K562 (cell line): ENCODE data around the gene GCHFR. TPM values are rescaled to one million over a fixed set of nuclear protein-coding genes. Genes with fewer than 3 reads are reported as not detected.

Experiments
- C11orf30 ChIP-seq: fragments of 450-650 bp; IDR thresholded peaks from 2 replicates; pipeline ENCODE4 v1.6.1; 2016; ENCODE audit warnings: low read depth, mild to moderate bottlenecking
- CBX8 ChIP-seq: fragments of 200-600 bp; sonication (generic); IDR thresholded peaks from 2 replicates; pipeline ENCODE4 v1.6.1; 2012; ENCODE audit warnings: borderline replicate concordance, mixed run types, low read depth, mild to moderate bottlenecking, moderate library complexity, mixed read lengths, low read length, control low read depth, inconsistent platforms; ENCODE audit not compliant: poor library complexity, severe bottlenecking; ENCODE audit errors: extremely low read depth
- EP300 ChIP-seq: IDR thresholded peaks from 2 replicates; pipeline ENCODE4 v1.6.1; 2012; ENCODE audit warnings: low read length, improper control_type of control experiment
- FUS ChIP-seq: fragments of 200-400 bp; formaldehyde crosslinking; optimal IDR thresholded peaks from 2 replicates; pipeline ENCODE3; 2017; ENCODE audit warnings: low read depth, low read length
- HDAC3 ChIP-seq: fragments of 450-650 bp; IDR thresholded peaks from 2 replicates; pipeline ENCODE4 v1.6.1; 2018; ENCODE audit warnings: borderline replicate concordance, mild to moderate bottlenecking, moderate library complexity; ENCODE audit not compliant: partially characterized antibody
- KLF10 ChIP-seq: fragments of 250-450 bp; sonication (Bioruptor Pico); IDR thresholded peaks from 2 replicates; pipeline ENCODE4 v1.6.1; 2021; ENCODE audit warnings: matching md5 sums
- NELFE ChIP-seq: IDR thresholded peaks from 2 replicates; pipeline ENCODE4 v1.6.1; 2011; ENCODE audit warnings: mild to moderate bottlenecking; ENCODE audit not compliant: insufficient read depth, insufficient read length
- RBM25 ChIP-seq: fragments of 200-400 bp; formaldehyde crosslinking; IDR thresholded peaks from 2 replicates; pipeline ENCODE4 v1.6.1; 2018; ENCODE audit warnings: low read length, low read depth, moderate library complexity; ENCODE audit not compliant: severe bottlenecking
- SRSF3 ChIP-seq: fragments of 200-400 bp; formaldehyde crosslinking; IDR thresholded peaks from 2 replicates; pipeline ENCODE4 v1.6.1; 2016; ENCODE audit warnings: mild to moderate bottlenecking, low read length, moderate library complexity; ENCODE audit not compliant: insufficient read depth
- SUPT5H ChIP-seq: fragments of 450-650 bp; IDR thresholded peaks from 2 replicates; pipeline ENCODE4 v1.6.1; 2016
- TCF7 ChIP-seq: sonication (generic); IDR thresholded peaks from 2 replicates; pipeline ENCODE4 v1.6.1; 2016; ENCODE audit warnings: antibody characterized with exemption, borderline replicate concordance
- TFAM ChIP-seq: fragments of 250-450 bp; sonication (Bioruptor Pico); conservative IDR thresholded peaks from 2 replicates; pipeline ENCODE4 v1.5.0; 2021; ENCODE audit warnings: mild to moderate bottlenecking, moderate library complexity
- polyA plus RNA-seq, 8 experiments: library from polyadenylated mRNA; depleted of rRNA in 4 of 8; stranded (reverse) in 5 of 8; unstranded in 3 of 8; fragments of >200 nt; fragmentation: Nextera tagmentation in 2 of 8; fragmentation: Illumina TruSeq in 1 of 8; extraction: Ambion mirVana in 2 of 8; extraction: Trizol in 1 of 8; gene quantifications; 2 replicates each; pipeline versions ENCODE4 v1.2.1 to v1.2.3, GENCODE V29; 2011 to 2014; ENCODE audit warnings: inconsistent platforms in 1 of 8, missing spikeins in 1 of 8
- total RNA-seq, 7 experiments: library from RNA; depleted of rRNA in 6 of 7; stranded (reverse); fragments of >200 nt in 6 of 7; fragmentation: Illumina TruSeq in 2 of 7; extraction: Trizol in 2 of 7; gene quantifications; 2 replicates each; pipeline versions ENCODE4 v1.2.1 to v1.2.3, GENCODE V29; 2011 to 2021; ENCODE audit warnings: low replicate concordance in 1 of 7
- TF ChIP-seq, protein P1 (sequence below): fragments of 450-650 bp; IDR thresholded peaks from 2 replicates; pipeline ENCODE4 v1.7.1; 2018; ENCODE audit warnings: mild to moderate bottlenecking, low read depth; ENCODE audit not compliant: partially characterized antibody
- TF ChIP-seq, protein P2 (sequence below): sonication (generic); formaldehyde crosslinking; IDR thresholded peaks from 2 replicates; pipeline ENCODE4 v1.8.1; 2023; ENCODE audit warnings: mild to moderate bottlenecking, missing genetic modification reagents
- TF ChIP-seq, protein P3 (sequence below), 2 experiments: fragments of 450-650 bp in 1 of 2; sonication (generic) in 1 of 2; formaldehyde crosslinking in 1 of 2; IDR thresholded peaks in 1 of 2; conservative IDR thresholded peaks in 1 of 2; 2 replicates each; pipeline versions ENCODE4 v1.6.1 to v1.8.1; 2016 to 2023; ENCODE audit warnings: mild to moderate bottlenecking in 2 of 2, moderate library complexity in 2 of 2, inconsistent platforms in 1 of 2, missing genetic modification reagents in 1 of 2
- TF ChIP-seq, protein P4 (sequence below): fragments of 250-450 bp; sonication (Bioruptor Pico); IDR thresholded peaks from 2 replicates; pipeline ENCODE4 v1.5.1; 2021; ENCODE audit warnings: mild to moderate bottlenecking

GCHFR gene
- total and polyA plus RNA-seq, 9 of the 15 experiments (the other 6 are each of a cell fraction or from before 2014, with no cell fraction given): 8.7 to 83.5 (median 20.8) TPM

DNA sequence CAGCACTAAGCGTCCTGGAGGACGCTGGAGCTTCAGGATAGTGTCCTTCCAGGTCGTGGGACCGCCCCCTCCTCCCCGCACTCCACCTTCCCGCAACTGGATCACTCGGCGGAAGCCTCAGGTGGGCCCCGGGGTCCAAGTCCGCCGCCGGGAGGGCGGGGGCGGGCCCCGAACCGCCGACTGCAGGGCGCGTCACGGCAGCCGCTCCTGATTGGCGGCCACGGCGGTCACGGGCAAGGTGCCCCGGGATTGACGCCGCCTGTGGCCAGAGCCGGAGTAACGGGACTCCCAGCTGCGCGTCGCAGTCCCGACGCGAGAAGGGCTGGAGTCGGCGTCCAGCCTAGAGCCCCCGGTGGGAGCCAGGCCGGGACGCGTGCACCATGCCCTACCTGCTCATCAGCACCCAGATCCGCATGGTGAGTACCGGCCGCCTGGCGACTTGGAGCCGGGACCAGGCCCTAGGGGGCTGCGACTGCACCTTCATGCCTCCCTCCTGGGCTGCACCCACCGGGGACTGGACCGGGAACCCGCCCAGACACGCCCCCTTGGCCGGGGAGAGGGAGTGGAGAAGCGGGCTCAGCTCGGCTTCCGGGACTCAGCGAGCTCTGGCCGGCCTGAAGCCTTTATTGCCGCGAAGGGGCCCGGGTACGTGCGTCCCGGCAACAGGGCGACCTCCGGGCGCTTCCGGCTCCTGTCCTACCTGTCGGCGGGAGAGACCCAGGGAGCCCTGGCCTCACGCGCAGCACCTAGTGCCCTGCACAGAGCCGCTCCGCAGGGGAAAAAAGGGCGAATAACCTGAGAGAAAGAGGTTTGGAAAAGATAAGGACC lies at the start of gene GCHFR (continued):
- TF ChIP-seq SRSF3: no peak
- TF ChIP-seq RBM25: no peak
- TF ChIP-seq, protein P1, sequence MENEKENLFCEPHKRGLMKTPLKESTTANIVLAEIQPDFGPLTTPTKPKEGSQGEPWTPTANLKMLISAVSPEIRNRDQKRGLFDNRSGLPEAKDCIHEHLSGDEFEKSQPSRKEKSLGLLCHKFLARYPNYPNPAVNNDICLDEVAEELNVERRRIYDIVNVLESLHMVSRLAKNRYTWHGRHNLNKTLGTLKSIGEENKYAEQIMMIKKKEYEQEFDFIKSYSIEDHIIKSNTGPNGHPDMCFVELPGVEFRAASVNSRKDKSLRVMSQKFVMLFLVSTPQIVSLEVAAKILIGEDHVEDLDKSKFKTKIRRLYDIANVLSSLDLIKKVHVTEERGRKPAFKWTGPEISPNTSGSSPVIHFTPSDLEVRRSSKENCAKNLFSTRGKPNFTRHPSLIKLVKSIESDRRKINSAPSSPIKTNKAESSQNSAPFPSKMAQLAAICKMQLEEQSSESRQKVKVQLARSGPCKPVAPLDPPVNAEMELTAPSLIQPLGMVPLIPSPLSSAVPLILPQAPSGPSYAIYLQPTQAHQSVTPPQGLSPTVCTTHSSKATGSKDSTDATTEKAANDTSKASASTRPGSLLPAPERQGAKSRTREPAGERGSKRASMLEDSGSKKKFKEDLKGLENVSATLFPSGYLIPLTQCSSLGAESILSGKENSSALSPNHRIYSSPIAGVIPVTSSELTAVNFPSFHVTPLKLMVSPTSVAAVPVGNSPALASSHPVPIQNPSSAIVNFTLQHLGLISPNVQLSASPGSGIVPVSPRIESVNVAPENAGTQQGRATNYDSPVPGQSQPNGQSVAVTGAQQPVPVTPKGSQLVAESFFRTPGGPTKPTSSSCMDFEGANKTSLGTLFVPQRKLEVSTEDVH: no peak
- no peak for TF ChIP-seq C11orf30
- TF ChIP-seq, protein P2, sequence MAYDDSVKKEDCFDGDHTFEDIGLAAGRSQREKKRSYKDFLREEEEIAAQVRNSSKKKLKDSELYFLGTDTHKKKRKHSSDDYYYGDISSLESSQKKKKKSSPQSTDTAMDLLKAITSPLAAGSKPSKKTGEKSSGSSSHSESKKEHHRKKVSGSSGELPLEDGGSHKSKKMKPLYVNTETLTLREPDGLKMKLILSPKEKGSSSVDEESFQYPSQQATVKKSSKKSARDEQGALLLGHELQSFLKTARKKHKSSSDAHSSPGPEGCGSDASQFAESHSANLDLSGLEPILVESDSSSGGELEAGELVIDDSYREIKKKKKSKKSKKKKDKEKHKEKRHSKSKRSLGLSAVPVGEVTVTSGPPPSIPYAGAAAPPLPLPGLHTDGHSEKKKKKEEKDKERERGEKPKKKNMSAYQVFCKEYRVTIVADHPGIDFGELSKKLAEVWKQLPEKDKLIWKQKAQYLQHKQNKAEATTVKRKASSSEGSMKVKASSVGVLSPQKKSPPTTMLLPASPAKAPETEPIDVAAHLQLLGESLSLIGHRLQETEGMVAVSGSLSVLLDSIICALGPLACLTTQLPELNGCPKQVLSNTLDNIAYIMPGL: no peak
- TF ChIP-seq EP300: no peak
- TF ChIP-seq NELFE: no peak
- TF ChIP-seq, protein P3, sequence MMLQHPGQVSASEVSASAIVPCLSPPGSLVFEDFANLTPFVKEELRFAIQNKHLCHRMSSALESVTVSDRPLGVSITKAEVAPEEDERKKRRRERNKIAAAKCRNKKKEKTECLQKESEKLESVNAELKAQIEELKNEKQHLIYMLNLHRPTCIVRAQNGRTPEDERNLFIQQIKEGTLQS (IDR thresholded peaks at IDR 0.05): no peak
- TF ChIP-seq, protein P3 (CRISPR knock-in tag; conservative IDR thresholded peaks at IDR 0.05): no peak
- no peak for TF ChIP-seq TFAM (CRISPR knock-in tag)
- TF ChIP-seq FUS: no peak
- peak; percentile 62; the same call in 1 of the 2 replicates for TF ChIP-seq SUPT5H
- TF ChIP-seq KLF10 (CRISPR knock-in tag): no peak
- TF ChIP-seq, protein P4, sequence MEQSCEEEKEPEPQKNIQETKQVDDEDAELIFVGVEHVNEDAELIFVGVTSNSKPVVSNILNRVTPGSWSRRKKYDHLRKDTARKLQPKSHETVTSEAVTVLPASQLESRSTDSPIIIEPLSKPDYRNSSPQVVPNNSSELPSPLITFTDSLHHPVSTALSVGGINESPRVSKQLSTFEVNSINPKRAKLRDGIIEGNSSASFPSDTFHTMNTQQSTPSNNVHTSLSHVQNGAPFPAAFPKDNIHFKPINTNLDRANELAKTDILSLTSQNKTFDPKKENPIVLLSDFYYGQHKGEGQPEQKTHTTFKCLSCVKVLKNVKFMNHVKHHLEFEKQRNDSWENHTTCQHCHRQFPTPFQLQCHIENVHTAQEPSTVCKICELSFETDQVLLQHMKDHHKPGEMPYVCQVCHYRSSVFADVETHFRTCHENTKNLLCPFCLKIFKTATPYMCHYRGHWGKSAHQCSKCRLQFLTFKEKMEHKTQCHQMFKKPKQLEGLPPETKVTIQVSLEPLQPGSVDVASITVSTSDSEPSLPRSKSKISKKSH: no peak
- TF ChIP-seq TCF7: no peak
- TF ChIP-seq HDAC3: no peak
- no peak for TF ChIP-seq CBX8
